ENCODE data around the gene SST.

DNA sequence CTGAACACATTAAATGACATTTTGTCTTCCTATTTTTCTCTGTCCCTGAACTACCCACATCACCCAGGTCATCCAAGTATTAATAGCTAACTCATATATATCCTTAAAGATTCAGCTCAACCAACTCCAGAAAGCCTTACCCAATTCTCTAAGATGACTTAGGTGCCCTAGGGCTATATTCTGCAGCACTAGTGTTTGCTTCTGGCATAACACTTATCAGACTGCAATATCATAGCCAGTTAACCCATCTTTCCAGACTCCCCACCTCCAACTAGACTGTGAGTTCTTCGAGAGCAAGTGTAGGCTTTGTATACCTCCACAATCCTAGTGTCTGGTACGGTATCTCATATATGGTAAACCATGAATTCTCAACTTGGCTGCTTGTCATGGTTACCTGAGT is 50.7 kb downstream of the SST start:
- TF ChIP-seq TAF1 (IDR thresholded peaks at IDR 0.05; ENCODE audit: borderline replicate concordance, low read depth, low read length), result no peak
- TF ChIP-seq, protein P1, sequence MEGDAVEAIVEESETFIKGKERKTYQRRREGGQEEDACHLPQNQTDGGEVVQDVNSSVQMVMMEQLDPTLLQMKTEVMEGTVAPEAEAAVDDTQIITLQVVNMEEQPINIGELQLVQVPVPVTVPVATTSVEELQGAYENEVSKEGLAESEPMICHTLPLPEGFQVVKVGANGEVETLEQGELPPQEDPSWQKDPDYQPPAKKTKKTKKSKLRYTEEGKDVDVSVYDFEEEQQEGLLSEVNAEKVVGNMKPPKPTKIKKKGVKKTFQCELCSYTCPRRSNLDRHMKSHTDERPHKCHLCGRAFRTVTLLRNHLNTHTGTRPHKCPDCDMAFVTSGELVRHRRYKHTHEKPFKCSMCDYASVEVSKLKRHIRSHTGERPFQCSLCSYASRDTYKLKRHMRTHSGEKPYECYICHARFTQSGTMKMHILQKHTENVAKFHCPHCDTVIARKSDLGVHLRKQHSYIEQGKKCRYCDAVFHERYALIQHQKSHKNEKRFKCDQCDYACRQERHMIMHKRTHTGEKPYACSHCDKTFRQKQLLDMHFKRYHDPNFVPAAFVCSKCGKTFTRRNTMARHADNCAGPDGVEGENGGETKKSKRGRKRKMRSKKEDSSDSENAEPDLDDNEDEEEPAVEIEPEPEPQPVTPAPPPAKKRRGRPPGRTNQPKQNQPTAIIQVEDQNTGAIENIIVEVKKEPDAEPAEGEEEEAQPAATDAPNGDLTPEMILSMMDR (IDR thresholded peaks at IDR 0.05 in 2 of 3, conservative IDR thresholded peaks at IDR 0.05 in 1 of 3; ENCODE audit: control insufficient read depth in 2 of 3, extremely low read depth in 1 of 3, insufficient read depth in 1 of 3, low read depth in 3 of 3, low read length in 3 of 3), result no peak
- TF ChIP-seq, protein P2, sequence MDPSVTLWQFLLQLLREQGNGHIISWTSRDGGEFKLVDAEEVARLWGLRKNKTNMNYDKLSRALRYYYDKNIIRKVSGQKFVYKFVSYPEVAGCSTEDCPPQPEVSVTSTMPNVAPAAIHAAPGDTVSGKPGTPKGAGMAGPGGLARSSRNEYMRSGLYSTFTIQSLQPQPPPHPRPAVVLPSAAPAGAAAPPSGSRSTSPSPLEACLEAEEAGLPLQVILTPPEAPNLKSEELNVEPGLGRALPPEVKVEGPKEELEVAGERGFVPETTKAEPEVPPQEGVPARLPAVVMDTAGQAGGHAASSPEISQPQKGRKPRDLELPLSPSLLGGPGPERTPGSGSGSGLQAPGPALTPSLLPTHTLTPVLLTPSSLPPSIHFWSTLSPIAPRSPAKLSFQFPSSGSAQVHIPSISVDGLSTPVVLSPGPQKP (IDR thresholded peaks at IDR 0.05; ENCODE audit: low read depth, low read length), result no peak

Data from GM12878 (cell line).